NCI-H2107 (cell line): Measurements from ENCODE around the gene SYT15B.
"Not testable (repeated sequence)": the region's sequence is repeated elsewhere in the genome, so short reads cannot be mapped to it uniquely, and the experiment has no call there.

Experiments used
- DNase-seq: peaks from one replicate; lab custom pipeline; 2025; lab: John Stamatoyannopoulos, UW

SYT15B gene

DNA sequence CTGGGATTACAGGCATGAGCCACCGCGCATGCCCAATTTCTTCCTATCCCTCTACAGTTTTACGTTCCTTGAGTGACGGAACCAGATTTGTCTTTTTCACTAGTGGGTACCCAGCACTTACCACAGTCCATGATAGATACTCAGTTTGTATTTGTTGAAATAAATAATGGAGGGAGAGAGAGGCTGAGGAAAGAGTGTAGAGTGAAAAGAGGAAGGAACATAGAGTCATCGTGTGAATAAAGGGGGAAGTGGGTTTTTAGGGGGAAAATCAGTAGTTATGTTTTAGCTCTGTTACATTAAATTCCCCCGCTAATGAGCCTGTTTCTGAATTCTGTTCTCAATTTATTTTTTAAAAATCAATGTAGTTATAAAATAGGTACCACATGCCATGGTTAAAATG is 37.7 kb downstream of the SYT15B start:
- DNase-seq = not testable (repeated sequence)

DNA sequence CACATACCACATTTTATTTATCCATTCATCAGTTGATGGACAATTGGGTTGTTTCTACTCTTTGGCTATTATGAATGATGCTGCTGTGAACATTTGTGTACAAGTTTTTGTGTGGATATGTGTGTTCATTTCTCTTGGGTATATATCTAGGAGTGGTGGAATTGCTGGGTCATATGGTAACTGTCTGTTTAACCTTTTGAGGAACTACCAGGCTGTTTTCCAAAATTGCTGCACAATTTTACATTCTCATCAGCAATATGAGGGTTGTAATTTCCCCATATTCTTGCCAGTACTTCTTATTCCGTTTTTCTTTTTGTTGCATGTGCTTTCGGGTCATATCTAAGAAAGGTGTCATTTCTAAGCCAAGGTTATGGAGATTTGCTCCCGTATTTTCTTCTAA is 38.3 kb downstream of the SYT15B start:
- DNase-seq = not testable (repeated sequence)

DNA sequence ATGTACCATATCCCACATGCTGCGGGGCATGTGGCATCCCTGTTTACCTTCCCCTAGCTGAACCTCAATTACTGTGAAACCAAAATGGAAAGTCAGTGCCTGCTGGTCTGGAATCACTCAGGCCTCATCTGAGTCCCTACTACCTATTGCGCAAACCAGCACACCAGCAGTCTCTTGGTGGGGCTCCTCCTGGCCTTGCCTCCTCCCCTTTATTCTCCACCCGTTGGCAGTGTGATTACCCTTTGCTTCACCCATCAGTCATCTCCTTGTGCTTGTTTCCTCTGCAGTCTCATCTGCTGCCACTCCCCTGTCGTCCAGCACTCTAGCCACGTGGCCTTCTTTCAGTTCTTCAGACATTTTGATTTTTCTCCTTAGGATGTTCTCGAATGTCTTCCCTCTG is 39.3 kb downstream of the SYT15B start:
- DNase-seq = not testable (repeated sequence)

DNA sequence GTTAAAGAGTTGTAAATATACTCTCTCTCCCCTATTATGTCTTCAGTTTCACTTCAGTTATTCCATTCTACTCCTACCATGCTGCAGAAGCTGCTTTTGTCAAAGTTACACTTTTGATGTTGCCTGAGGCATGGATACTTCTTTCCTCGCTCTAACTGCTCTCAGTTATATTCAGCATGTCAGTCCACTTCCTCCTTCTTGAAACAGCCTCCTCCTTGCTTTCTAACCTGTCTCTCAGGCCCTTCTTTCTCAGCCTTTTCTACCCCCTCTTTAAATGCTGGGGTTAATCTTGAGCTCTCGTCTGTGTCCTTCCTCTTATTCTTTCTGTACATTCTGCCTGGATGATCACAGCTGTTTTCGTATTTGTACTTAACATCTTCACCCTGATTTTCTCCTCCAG is 40.0 kb downstream of the SYT15B start:
- DNase-seq = not testable (repeated sequence)

DNA sequence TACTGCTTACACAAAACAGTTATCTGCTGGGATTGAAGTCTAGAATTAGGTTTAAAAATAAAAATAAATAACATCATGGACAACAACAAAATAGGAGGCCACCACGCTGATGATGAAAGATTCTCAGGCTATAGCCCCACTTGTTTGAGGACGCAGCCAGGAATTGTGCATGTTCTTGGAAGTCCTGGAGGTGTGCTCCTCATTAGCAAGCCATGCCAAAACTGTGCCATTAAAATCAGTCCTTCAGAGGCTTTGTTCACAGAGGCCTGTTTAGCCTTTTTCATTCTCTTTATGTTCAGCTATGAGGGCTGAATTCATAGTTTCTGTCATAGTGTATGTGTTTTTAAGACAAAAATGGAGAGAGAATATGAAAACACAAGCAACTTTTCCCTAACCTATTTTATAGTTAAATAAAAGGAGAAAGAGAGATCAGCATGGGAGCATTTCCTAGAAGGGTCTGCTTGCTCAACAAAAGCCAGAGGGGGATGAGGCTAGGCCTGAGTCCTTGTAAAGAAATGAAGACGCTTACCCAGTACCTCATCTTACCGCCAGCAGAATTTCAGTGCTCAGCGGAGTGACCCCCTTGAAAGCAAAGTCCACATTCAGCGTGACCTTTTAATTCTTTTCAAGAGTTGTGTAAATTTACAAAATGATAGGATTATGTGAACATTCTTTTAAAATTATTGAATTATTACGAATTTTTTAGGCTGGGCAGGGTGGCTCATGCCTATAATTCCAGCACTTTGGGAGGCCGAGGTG is 46.2 kb downstream of the SYT15B start:
- DNase-seq = not testable (repeated sequence)
